ACHN (cell line): ENCODE measurements around the gene ATG101.
A peak's percentile ranks its signal among the peaks of the same experiment; 100 is the strongest.

Experiments
- DNase-seq: peaks from one replicate; pipeline ENCODE4 v3.0.0-alpha.2; 2015
- in situ Hi-C: cut with HindIII; loops from 2 replicates; pipeline ENCODE4 v1.10.0; 2017; ENCODE audit warnings: low sequenced_read_pairs, low pct_ligation_motif_present, low pct_unique_long_range_greater_than_20kb

Gene ATG101

DNA sequence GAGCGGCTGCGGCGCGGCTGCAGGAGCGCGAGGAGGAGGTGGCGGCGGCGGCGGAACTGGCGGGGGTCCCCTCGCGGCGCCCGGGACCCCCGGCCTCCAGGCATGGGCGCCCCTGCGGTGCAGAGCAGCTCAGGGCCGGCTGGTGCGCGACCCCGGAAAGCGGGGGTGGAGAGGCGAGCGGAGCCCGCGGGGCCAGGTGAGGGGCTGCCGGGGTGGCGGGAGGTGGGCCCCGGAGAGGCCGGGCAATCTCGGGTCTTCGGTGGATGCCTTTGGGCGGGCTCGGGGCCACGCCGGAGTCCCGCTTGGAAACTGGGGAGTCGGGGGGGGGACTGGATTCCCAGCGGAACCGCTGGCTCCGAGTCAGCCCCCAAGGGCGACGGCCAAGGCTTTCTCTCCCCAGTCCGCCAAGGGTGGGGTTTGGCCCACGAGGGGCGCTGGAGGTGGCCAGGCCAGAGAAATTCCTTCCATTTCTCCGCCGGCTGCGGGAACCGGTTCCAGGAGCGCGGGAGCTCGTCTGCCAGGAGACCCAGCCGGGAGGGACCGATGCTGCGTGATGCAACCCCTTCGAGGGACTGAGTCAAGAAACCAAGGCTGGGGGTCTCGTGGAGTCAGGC, 32.4 kb upstream of the ATG101 start:
- in situ Hi-C loops = no loop called here
- peak; percentile 59 for DNase-seq

DNA sequence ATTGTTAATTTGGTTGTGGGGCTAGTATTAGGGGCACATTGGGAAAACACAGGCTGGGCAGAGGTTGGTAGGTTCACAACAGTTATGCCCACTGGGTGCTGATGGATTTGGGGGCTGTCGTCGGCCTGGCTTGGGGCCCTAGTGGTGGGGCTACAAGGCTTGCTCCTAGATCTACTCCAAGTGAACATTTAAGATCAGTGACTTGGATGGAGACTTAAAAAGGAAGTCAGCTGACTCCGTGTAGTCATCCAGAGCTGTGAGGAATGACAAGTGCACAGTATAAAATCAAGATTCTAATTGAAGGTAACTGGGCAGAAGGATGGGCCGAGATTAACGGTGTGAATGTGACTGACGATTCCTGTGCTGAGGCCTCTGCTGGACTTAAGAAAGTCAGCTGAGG, 31.3 kb upstream of the ATG101 start:
- no peak for DNase-seq
- in situ Hi-C loops = no loop called here

DNA sequence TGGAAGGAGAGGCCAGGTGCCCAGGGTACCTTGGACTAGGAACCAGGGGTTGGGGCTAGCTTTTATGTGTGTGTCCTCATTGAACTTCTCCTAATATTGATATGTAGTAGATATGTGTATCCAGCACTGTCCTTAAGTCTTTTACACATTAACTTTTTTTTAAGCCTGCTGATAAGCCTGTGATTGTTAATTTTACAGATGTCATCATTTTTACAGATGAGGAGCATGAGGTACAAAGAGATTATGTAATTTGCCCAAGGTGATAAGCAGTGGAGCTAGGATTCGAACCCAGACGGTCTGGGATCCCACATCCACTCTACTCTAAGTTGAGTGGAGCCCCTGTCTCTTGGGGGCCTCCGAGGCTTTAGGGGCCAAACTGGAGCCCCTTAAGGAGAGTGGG, 28.7 kb upstream of the ATG101 start:
- DNase-seq = no peak
- in situ Hi-C loops = no loop called here

DNA sequence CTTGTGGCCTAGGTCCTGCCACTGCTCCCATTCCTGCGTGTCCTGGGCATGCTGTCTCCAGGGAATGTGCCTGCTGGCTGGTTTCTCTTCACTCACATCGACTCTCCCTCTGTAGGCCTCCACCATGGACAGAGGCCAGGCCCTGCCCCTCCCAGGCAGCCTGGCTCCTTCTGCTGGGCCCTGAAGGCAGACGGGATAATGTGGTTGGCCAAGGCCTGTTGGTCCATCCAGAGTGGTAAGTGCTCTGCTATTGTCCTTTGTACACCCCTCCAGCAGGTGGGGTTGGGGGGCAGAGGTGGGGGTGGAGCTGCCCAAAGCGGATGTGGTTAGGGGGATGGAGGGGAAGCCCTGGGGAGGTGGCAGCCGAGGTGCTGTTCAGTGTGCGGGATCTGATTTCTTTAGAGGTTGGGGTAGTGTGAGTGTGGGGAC, 28.1 kb upstream of the ATG101 start:
- peak; percentile 25 for DNase-seq
- in situ Hi-C loops = no loop called here

DNA sequence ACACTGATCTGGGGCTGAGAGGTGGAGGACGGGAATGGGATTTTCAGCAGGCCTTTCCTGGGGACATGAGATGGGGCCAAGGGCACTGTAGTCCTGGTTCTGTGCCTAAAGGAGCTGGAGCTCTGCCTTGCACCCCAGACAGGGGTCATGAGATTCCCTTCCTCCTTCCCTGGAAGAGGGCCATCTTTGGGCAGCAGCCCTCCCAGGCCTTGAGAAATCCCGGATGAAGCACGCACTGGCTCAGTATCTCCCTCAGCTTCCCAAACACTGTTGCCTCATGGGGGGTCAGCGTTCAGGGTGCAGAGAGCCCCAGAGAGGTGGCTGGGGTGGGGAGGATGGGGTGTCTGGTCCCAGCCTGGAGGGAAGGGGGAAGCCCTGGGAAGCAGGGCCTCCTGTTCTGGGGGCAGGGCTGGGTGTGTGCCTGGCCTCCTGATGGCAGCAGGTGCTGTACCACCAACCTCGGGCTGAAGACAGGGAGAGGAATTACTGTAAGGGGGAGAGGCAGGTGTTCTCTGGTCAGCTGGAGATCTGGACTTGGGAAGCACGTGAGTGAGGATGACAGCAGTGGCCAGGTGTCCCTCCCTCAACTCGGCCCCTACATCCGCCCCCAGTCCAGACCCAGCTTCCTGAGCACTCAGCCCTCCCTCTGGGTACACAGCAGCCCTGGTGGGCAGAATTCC, 26.9 kb upstream of the ATG101 start:
- in situ Hi-C loops = no loop called here
- DNase-seq = no peak

DNA sequence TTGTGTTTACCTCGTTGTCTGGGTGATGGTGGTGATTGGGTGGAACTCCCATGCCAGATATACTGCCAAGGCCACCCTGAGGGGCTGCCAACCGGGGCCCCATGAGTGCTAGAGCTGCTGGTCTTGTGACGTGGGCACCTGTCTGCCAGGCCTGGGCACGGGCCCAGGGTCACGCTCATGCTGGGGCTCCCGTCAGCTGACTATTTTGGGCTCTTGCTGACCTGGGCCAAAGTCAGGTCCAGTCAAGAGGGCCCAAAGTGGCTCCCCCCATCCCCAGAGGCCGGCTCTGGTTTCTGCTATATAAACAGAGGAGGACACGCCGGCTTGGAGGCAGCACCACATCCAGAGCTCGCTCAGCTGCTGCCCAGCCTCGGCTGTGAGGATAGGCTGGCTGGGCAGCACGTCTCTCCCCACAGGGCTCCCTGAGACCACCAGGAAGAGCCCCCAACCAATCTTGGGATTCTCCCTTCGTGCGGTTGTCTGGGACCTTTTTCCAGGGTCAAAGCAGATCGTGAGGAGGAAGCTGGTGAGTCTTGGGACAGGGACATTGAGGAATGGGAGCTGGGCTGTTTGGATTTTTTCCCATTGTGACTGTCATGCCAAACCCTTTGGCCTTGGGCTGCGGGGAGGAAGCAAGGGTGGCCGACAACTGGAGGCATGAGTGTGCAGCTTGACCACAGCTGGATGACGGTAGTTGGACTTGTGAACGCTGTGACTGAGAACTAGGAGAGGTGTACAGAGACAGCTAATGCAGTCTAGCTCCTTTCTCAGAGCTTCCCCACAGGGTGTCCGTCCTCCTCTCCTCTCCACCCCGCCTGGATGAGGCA, 26.2 kb upstream of the ATG101 start:
- DNase-seq = no peak
- in situ Hi-C loops = no loop called here

DNA sequence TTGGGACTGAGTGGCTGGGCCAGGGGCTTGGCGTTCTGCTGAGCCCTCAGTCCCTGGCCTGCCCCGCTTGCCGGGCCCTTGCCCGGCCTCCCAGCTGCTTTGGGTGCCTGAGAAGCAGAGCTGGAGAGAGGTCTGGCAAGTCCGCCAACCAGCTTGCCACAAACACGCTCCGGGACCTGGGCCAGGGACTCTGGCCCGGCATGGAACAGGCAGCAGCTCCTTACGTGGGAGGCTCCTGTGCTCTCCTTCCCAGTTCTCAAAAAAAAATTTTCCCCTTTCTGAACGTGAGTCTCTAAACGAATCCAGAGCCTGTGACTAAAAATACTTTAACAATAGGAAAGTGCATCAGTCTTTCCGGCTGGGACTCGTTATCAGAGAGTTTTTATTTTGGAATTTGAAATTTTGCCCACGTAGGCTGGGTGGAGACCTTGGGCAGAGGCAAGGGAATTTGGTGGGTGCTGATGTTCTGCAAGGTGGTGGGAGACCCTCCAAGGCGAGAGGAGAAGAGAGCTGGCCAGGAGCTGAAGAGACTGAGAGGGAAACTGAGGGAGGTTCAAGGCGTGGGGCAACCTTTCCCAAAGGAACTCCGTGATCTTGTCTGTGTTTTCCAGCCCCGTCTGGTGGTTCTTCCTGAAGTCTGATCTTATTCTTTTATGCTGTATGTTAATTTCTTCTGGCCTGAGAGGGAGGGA, 25.3 kb upstream of the ATG101 start:
- in situ Hi-C loops = no loop called here
- no peak for DNase-seq

DNA sequence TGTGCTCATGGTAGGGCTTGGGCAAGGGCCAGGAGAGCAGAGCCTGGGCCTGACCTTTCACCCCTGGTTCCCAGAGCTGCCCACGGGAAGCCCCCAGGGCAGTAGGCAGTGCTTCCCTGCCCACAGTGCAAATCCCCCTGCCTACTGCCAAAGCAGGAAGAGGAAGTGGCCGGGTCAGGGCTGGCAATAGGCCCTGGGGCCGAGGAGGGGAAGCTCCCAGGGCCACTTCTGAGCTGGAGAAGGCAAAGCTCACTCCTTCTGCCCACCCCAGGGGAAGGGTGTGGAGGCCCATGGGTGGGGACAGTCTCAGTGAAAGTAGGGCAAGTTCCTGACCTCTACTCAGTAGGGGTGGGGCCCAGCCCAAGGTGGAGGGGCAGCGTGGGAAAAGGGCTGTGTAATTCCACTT, 24.0 kb upstream of the ATG101 start:
- in situ Hi-C loops = no loop called here
- no peak for DNase-seq

DNA sequence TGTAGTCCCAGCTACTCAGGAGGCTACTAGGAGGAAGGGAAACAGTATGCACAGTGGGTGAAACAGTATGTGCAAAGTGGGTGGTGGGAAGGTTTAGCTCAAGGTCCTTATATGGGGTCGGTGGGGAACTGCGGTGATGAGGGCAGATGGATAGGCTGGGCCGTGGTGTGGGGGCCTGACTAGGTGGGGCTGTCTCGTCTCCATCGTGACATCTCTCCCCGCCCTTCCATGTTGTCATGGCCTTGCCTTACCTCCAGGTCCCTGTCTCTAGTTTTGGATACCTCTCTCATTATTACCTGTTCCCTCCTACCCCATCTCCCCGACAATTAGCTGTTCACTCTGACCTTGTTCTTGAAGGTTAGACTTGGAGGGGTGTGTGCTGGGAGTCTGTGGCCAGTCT, 22.9 kb upstream of the ATG101 start:
- in situ Hi-C loops = no loop called here
- DNase-seq = no peak

DNA sequence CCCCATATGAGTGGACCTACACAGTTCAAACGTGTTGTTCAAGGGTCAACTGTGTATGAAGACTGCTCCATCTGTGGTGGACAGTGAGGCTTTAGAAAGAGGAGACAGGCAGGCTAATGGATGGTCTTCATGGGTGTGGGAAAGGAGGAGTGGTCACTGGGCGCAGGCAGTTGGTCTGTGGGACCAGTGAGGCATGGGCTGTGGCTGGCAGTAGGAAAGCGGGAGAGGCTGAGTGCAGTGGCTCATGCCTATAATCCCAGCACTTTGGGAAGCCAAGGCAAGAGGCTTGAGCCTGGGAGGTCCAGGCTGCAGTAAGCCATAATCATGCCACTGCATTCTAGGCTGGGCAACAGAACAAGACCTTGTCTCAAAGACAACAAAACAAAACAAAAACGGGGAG, 20.5 kb upstream of the ATG101 start:
- DNase-seq = no peak
- in situ Hi-C loops = no loop called here

DNA sequence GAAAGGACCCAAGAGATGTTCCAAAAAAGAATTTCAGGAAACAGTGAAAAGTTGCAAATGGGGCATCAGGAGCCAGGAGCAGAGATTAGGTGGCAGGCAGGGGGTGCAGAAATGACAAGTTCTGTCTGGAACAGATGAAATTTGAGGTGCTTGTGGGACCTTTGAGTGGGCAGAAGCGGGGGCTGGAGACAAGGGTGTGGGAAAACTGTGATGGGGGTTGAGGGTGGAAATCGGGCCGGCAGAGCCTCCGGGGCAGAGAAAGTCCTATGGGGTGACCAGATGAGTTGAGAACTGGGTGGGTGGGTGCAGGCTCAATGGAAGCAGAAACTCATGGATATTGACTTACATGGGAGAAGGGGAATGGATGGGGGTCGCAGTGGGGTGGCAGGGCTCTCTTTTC, 20.1 kb upstream of the ATG101 start:
- in situ Hi-C loops = no loop called here

DNA sequence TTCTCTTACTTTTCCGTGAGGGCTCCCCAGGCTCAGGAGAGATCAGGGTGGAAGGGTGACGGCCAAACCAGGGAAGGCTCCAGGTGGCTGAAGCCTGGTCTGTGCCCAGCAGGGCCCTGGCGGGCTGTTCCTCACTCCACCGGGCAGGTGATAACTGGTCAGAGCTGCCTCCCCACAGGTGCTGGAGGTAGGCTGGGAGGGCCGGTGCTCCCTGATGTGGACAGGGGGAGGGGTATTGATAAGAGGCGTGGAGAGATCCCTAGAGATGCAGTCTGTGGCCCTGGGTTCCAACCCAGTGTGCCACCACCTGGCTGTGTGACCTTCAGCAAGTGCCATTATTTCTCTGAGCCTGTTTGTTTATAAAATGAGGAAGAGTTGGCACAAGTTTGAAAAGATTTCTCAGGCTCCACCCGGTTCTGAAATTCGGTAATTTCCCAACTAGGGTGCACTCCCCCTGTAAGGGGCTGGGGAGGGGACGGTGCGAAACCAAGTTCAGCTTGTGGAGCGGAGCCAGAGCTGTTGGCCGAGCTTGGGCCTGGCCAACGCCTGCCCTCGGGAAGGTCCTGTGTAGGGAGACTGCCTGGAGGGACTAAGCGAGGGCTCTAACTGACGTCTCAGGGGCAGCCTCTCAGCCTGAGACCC, 19.5 kb upstream of the ATG101 start:
- DNase-seq = no peak
- in situ Hi-C loops = no loop called here

More for the DNA sequence above, 20.1 kb upstream of the ATG101 start:
- no peak for DNase-seq

DNA sequence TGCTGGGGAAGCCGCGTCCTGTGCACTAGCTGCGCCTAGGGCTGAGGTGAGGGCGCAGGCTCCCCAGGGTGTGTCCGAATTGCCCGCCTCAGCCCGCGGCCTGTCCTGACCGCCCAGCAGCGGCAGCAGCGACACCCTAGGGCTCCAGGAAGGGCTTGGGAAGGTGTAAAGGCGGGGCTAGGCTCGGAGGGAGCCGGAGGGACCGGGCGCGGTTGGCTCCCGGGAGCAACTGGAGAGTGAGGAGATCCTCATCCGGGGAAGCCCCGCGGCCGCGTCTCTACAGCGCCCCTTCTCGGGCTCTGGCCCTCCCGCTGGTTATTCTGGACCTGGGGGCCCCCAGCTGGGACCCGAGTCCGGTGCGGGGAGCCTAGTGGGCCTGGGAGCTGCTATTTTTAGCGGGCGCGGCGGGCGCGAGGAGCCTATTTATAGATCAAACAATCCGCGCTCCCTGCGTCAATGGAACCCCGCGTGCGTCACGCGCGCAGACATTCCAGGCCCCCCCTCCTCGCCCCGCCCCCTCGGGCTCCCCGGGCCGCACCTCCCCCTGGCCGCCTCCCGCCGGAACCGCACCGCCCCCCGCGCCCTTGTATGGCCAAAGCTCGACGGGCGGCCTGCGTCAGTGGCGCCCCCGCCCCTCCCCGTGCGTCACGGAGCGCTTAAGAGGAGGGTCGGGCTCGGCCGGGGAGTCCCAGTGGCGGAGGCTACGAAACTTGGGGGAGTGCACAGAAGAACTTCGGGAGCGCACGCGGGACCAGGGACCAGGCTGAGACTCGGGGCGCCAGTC, 18.8 kb upstream of the ATG101 start, which contains the start of gene NR4A1:
TSS of gene NR4A1 (plus strand) at position 685 of the 784 bp plus-strand sequence. CDS start 2,887 bp downstream, outside the sequence.
- peak; percentile 96 for DNase-seq
- in situ Hi-C loops = no loop called here

DNA sequence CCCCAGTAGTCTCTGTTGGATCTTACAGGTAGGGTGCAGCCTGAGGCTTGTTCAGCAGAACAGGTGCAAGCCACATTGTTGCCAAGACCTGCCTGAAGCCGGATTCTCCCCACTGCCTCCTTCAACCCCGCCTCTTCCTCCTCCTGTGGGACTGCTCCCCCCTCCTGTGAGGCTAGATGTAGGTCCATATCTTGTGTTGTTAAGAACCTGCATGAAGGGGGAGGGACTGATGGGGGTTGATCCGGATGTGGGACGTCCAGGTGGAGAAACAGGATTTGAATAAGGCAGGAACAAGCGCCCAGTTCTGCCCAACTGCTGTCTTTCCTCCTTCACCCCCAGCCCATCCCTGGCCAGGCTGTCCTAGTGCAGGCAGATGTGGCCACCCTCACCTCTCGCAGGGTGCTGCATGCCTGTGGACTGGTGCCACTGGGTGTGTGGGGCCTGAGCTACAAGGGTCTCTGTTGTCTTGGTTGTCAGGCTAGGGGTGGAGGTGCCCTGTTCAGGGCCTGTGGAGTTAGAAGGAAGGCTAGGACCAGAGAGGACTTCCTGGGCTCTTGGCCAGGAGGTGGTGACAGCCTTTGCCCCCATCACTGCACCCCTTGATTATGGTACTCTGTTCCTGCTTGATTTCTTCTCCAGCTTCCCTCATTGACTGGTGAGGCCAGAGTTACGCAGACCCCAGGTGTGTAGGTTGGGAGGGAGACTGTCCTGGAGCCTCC, 17.2 kb upstream of the ATG101 start:
- in situ Hi-C loops = no loop called here
- DNase-seq = no peak

DNA sequence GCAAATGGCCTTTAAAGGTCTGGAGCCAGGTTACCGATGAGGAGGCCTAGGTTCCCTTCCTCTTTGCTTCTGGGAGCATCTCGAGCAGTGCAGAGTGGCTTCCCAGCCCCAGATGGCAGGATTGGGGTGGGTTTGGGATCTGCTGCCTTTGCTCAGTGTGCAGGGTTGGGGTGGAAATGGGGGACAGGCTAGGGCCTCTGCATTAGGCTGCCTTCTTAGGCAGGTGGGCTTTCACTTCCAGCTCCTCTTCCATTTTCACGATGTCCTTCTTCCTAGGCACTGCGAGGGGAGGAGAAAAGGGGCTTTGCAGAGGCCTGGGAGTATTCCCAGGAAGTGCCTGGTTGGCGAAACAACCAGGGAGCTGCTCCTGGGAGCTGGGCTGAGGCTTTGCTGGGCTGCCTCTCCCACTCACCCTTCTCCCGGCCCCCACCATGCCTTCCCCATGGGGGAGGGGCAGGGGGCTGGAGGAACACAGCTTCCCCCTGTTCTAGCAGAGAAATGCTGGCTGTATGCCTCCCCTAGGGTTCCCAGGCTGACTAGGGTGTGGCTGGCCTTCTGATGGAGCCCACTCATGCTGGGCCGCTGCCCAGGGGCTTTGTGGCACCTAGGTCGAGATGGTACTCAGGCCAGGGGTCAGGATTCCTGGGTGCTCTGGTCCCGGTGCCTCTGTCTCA, 16.1 kb upstream of the ATG101 start:
- DNase-seq = no peak
- in situ Hi-C loops = no loop called here

DNA sequence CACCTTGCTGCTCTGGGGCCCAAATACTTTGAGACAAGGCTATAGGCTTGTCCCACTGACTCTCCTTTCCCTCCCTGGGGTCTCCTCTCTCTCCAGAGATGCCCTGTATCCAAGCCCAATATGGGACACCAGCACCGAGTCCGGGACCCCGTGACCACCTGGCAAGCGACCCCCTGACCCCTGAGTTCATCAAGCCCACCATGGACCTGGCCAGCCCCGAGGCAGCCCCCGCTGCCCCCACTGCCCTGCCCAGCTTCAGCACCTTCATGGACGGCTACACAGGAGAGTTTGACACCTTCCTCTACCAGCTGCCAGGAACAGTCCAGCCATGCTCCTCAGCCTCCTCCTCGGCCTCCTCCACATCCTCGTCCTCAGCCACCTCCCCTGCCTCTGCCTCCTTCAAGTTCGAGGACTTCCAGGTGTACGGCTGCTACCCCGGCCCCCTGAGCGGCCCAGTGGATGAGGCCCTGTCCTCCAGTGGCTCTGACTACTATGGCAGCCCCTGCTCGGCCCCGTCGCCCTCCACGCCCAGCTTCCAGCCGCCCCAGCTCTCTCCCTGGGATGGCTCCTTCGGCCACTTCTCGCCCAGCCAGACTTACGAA, 15.4 kb upstream of the ATG101 start:
- DNase-seq = no peak
- in situ Hi-C loops = no loop called here
